Fibroblast of peridontal ligament (primary cell): Measurements from ENCODE around the gene ANKRD44.

Source experiments
- DNase-seq: peaks from one replicate; pipeline ENCODE4 v3.0.0-alpha.2; 2010; ENCODE audit errors: extremely low read depth

ANKRD44 gene

DNA sequence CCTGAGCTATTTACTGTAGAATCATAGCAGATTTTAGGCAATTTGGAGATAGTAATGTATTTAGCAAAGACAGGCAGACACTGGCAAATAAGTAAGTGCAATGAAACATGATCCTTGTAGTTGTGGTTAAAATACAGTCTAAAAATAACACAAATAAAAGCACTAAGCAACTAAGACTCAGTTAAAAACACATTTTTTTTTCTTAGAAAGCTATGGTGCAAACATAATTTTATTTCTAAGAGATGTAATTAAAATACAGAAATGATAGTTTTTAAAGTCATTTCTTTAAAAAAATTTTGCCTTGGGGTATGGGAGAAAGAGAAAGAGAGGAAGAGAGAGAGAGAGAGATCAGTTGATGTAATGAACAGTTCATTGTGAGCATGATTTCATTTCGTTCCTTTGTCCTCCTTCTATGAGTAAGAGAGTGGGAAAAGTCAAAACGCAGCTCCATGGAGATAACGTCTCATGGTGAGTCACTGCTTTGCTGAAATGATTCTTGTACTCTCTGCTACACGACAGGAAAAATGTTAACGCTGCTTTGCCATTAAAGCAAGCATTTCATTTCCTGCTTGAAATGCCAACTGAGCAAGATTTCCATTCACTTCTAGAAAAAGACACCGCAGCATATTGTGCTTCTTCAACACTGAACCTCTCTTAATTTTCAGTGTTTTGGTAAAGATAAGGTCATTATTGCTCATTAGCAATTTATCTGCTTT lies 322.8 kb downstream of the ANKRD44 start:
- peak; percentile 98 for DNase-seq

DNA sequence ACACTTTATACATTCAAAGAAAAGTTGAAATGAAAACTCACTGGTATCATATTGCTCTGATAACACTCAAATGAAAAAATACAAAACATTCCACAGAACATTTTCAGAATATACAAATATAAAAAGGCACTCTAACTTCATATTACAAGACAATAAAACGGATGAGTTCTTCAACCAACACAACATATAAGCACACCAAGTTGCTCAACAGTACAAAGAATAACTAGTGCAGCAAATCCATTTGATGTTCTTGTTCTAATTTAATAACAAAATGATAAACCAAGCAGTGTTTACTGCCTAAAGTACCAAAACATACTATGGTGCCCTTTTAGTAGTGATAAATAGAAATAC lies 323.3 kb downstream of the ANKRD44 start:
- no peak for DNase-seq

DNA sequence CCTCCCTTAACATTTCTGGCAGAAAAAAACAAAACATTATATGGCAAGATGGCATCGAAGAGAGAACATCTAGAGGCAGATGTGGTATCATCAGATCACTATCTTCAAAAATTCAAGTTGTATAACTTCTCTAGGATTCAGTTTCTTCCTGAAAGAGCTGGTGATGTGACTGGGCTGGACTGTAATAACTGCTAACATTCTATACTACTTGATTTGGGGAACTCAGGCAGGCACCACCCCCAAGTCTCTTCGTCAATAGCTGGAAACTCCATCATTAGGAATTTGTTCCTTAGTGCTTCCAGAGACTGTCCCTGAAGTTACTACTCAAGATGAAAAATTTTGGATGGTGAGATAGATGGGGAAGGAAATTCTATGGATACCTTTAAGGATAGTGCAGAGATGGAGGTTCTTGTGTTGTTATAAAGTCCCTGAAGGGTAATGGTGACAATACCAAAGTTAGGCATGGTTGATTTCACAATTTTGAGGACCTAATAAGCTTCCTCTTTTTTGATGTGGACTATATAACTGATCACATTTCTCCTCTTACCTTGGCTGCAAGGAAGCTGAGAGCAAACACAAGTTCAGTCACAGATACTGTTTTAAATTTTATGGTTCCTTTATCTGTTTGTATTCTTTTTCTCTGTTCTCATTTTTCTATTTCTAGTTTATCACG lies 324.9 kb downstream of the ANKRD44 start:
- DNase-seq = no peak

DNA sequence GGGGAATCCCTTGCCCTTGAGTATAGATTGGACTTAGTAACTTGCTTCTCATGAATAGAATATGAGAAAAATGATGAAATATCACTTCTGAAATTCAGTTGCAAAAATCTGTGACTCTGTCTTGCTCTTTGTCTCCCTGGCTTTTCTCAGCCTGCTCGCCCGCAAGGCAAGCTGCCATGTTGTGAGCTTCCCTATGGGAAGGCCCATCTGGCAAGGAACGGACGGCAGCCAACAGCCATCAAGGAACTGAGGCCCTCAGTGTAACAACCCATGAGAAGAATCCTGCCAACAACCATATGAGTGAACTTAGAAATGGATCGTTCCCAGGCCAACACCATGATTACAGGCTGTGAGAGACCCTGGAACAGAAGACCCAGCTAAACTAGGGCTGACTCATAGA lies 325.7 kb downstream of the ANKRD44 start:
- no peak for DNase-seq

DNA sequence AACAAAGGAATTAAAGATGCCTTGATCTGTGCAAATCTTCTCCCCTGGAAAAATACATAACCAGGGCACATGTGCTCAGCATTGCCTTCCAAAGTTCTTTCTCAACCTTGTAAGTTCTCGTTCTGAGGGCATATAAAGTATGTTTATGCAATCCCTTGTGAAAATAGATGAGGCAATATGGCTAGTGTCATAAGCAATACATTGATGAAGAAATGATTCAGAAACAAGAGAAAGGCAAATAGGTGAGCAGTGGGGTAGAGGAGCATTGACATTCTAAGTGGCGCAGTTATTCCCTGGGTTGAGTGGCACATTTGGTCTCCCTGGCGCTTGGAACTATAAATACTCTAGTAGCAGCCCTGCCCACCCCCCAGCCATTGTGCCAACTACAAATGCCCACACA lies 326.6 kb downstream of the ANKRD44 start:
- DNase-seq = peak; percentile 90

DNA sequence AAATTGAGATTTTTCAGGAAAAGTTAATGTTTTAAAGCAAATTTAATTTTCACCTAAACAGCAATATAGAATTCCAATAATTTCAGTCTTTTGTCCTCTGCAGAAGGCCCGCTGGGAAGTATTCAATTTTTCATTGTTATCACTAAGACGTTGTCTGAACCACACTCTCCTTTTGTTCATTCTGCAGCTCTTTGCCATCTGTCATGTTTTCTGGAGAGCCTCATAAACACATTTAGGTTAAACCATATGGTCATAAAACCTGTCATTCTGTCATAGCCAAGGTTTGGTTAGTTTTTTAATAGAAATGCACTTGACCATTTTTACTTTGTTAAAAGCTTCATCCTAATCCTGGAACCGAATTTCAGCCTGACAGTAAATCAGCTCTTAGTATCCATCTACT lies 330.1 kb downstream of the ANKRD44 start:
- DNase-seq = no peak

DNA sequence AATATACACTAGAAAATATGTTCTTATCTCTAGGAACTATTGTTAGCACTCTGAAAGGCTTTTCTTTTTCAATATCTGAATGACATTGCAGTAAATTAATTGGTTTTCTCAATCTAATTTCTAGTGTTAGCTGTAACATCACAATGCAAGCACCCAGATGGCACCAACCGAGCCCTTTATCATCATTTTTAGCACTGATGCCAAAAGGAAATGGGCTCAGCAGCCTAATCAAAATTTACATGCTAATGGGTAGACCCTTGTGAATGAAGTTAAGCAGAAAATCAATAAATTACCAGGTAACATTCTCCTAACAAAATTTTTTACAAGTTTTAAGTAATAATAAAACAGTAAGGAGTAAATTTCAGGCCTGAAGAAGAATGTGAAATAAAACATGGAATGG lies 330.6 kb downstream of the ANKRD44 start:
- DNase-seq = no peak

DNA sequence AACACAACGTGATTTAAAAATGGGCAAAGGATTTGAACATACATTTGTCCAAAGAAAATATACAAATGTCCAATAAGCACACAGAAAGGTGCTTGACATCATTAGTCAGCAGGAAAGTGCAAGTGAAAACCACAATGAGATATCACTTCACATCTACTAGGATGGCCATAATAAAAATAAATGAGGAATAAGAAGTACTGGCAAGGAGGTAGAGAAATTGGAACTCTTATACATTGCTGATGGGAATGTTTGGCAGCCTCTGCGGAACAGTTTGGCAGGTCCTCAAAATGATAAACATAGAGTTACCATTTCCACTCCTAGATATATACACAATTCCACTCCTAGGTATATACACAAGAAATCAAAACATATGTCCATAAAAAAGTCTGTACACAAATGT lies 333.1 kb downstream of the ANKRD44 start:
- no peak for DNase-seq

DNA sequence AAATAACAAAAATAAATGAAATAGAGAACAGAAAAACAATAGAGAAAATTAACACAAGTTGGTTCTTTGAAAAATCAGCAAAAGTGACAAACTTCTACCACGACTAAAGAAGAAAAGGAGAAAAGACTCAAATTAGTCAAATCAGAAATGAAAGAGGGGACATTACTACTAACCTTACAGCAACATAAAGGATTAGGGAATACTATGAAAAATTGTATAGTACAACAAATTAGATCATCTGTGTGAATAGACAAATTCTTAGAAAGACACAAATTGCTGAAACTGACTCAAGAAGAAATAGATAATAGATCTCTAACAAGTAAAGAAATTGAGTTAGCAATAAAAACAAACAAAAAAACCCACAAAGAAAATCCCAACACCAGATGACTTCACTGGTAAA lies 335.6 kb downstream of the ANKRD44 start:
- no peak for DNase-seq

DNA sequence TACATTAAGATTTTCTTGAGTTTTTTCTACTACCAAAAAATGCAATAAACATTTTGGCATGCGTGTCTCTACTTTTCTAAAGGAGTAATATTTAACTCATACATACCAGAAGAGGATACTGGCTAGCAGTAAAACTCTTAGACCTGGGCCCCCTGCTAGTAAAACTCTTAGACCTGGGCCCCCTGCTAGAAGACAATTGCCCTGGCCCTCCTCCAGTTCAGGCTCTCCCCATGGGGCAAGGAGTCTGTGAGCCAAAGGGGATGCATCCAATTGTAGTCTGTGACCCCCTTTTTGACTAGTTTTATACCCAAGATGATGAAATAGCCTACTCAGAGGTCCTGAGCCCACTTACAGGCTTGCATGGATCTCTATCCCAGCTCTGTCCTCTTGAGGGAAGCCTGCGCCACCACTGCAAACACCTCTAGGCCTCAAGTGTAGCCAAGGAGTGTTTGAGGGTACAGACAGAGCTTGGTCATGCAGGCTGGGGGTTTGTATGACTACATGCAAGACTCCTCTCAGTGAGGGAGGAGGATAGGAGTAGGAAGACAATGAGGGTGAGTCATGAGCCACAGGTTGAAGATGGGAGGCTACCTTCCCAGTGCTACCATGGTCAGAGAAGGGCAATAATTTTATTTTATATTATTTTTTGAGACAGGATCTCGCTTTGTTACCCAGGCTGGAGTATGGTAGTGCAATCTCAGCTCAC lies 338.9 kb downstream of the ANKRD44 start:
- no peak for DNase-seq

DNA sequence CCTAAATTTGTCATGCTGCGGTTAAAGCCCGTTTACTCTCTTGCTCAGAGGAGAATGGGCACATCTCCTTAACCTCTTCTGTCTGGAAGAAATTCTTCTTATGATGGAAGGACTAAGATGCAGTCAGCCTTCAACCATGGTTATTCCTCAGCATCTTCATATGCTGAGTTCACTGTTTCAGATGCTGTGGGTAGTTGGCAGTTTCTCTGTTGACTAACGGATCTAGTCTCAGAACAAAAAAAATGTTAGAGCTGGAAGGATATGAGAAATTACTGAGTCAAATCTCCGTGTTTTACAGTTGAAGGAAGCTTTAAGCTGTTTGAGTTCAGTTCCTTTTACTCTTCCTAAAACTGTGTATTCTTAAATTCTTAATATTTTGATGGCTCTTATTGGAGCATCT lies 340.5 kb downstream of the ANKRD44 start:
- peak; percentile 55 for DNase-seq

DNA sequence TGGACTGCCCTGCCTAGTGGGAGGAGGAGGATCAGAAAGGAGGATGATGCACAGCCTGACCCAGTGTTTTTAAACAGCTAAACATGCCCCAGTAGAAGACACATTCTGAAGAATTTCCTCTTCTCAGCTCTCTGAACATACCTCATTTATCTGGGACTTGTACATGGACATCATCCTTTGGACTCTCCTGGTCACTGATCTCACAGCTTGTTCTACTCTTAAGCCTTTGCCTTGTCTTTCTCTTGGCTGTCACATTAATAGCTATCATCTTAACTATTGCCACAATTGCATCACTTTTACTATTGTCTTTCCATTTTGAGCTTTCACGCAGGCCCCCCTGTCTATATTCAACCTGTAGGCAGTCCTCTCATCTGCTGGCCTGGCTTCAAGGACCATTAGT lies 342.1 kb downstream of the ANKRD44 start:
- DNase-seq = no peak

DNA sequence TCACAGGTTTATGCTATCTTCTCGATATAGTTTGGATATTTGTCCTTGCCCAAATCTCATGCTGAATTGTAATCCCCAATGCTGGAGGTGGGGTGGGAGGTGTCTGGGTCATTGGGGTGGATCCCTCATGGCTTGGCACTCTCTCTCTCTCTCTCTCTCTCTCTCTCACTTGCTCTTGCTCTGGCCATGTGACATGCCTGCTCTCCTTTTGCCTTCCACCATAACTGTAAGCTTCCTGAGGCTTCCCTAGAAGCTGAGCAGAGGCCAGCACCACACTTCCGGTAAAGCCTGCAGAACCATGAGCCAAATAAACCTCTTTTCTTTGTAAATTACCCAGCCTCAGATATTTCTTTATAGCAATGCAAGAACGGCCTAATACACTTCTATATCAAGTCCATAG lies 342.8 kb downstream of the ANKRD44 start:
- no peak for DNase-seq

DNA sequence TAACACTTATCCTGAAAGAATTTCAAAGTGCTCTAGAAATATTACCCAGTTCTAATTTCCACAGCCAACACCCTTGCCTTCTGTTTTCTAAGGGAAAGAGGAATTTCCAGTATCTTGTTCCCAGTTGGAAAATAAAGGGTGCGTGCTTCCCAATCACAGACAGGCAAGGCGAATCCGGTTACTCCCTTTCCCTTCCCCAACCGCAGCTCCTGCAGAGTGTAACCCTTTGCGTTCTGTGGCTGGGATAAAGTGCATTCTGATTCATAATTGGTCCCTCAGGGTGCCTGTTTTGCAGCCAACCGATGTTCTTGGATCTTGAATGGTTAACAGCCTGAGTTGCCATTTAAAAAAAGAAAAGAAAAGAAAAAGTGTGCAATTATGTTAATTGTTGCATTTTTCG lies 343.5 kb downstream of the ANKRD44 start:
- DNase-seq = peak; percentile 76

DNA sequence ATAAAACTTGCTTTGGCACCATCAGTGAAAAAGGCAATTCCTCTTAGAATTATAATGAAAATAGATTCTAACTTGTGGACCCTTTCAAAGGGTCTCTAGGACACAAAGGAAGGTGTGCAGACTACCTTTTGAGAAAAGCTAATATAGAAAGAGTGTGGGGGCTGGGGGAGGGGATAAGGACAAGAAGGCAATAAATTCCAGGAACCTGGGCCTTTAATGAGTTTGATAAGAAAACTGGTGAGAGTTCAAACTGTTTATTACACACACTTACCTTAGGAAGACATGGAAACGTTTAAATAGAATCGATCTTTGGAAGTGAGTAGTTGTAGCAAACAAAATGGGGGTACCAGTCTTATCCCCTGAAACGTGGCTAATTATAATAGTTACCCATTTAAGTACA lies 344.5 kb downstream of the ANKRD44 start:
- DNase-seq = no peak

DNA sequence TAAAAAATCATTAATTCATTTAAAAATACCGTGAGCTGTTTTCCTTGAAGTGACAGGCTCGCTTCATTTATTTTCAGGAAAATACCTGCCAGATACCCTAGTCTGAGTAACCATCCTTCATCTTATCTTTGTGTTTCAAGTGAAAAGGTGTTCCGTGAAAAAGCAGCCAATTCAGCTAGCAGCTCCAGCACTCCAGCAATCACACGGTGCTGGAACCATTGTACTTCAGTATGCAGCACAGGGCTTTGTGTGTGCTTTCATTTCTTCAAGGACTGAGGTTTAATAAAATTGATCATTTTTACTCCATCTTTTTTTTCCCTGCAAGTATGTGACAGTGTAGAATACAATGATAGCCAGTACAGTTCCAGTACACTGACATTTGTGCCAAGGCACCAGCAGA lies 344.9 kb downstream of the ANKRD44 start:
- no peak for DNase-seq

DNA sequence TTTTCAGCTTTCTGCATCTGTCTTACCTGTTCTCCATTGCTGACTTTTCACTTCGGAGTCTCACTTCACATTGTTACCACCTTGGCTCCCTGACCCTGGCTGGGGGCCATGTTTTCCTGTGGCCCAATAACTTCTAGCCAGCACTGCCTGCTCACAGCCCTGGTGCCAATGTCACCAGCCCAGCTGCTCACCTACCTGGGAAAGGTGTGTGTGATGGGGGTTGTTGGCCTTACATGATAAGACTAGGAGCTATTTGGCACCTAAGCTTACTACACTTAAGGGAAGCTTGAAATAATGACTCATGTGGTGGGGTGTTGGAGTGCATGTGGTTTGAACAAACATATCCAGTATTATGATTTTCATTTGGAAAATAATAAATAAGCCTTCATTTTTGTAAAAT lies 346.6 kb downstream of the ANKRD44 start:
- no peak for DNase-seq

DNA sequence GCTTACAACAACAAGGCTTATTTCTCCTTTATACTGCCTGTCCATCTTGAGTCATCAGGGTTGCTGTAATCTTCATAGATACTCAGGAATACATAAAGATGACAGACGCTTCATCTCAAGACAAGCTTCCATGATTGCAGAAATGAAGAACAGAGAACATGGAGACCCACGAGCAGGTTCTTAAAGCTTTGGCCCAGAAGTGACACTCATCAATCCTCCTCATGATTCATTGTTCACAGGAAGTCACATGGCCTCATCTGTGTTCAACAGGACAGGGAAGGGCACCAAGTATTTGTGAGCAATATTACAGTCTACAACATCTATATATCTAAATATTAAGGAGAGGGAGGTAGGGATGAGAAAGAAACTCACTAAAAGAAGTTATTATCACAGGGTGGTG lies 347.5 kb downstream of the ANKRD44 start:
- no peak for DNase-seq

DNA sequence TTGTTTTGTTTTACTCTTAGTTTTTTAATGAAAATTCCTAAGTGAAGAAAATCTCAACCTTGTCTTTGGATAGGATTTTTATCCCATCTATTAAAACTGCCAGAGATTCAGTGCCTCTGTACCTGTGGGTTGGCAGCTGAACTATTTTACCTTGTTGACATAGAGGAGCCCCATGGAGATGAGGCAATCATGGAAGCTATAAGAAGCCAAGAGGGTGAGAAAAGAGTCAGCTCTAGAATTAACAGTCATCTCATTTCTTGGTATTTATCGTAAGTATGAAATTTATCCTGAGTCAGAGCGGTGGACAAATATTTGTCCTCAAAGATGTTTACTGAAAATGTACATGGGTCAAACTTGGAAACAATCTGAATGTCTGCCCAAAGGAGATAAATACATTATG lies 348.3 kb downstream of the ANKRD44 start:
- DNase-seq = no peak

DNA sequence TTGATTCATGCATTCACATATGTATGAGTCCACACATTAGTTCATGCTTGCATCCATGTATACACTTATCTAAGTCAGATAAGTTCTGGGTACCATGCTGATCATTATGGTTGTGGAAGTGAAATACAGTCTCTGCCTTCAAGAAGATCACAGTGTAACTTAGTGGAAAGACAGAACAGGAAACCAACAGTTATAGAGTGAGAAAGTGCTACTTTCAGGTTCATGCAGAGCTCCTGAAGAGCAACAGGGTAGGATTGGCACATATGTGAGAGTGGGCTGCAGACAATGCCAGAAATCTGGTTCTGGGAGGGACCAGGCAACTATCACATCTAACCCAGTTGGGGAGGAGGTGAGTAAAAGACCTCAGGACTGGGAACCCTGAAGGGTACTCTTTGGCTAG lies 348.7 kb downstream of the ANKRD44 start:
- no peak for DNase-seq

DNA sequence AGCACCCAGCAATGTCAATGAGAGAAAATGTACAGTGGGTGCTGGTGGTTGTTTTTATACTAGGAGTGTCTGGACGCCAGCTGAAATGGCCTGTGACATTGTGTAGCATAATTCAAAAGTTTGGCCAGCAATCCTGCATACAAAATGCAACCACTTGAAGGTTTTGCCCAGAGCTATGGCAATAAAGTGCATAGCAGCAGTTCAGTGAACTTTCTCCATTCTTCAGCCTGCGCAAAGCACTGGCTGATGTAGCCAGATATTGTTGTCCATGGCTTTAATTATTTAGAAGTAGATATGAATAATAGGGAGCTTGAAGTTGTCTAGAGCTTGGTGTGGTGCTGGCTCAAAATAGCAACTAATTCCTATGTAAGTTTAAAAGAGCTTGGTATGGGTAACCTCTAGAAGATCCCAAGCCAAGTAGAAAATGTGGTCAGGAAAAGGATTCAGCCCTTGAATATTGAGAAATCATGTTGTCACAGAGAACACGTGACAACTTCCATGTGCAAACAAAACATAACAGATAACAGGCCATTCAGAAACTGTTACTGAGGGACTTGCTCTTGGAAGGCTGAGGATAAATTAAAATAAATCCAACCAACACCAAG lies 350.7 kb downstream of the ANKRD44 start:
- DNase-seq = peak; percentile 74

DNA sequence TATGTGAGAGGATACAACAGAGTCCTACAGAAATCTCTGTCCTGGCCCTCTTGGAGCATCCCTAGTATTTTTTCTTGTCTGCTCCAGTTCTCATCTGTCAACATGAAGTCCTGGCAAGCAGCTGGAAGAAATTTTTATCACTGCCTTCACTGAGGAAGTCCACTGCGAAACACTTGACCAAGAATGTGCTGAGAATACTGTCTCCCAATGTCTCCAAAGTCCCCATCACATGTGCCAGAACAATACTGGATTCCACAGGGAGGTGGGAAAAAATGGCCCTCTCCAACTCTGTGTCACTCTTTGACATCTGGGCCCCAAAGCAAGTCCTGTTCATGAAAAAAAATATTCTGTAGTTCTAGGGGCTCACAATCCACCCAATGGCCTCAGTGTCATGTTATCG lies 351.3 kb downstream of the ANKRD44 start:
- no peak for DNase-seq
